GM12878 (cell line): ENCODE measurements around the gene SLC25A20. TPM values are rescaled to one million over a fixed set of nuclear protein-coding genes. Genes with fewer than 3 reads are reported as not detected.

Source experiments
- CHD4 ChIP-seq: fragments of 200-600 bp; sonication (generic); IDR thresholded peaks from 2 replicates; pipeline ENCODE4 v1.6.1; 2016; ENCODE audit warnings: mild to moderate bottlenecking
- ESRRA ChIP-seq: IDR thresholded peaks from 2 replicates; pipeline ENCODE4 v1.6.1; 2012; ENCODE audit warnings: mild to moderate bottlenecking, low read length, improper control_type of control experiment
- GABPA ChIP-seq: IDR thresholded peaks from 2 replicates; pipeline ENCODE4 v1.6.1; 2014; ENCODE audit warnings: antibody characterized with exemption, low read depth, mild to moderate bottlenecking, inconsistent platforms
- HCFC1 ChIP-seq: fragments of 150-350 bp; IDR thresholded peaks from 2 replicates; pipeline ENCODE4 v1.6.1; 2014; ENCODE audit warnings: low read length
- HDAC6 ChIP-seq: fragments of 200-600 bp; sonication (generic); IDR thresholded peaks from one replicate; pipeline ENCODE4 v1.8.0; 2017; ENCODE audit warnings: antibody characterized with exemption; ENCODE audit not compliant: unreplicated experiment
- HDGF ChIP-seq: fragments of 450-650 bp; IDR thresholded peaks from 2 replicates; pipeline ENCODE4 v1.6.1; 2016; ENCODE audit warnings: antibody characterized with exemption
- IRF4 ChIP-seq: IDR thresholded peaks from 2 replicates; pipeline ENCODE4 v1.6.1; 2011; ENCODE audit warnings: low read depth, low read length
- KAT2A ChIP-seq: conservative IDR thresholded peaks from 2 replicates; pipeline ENCODE4 v1.6.1; 2011; ENCODE audit warnings: low read depth, low read length; ENCODE audit not compliant: control insufficient read depth
- MEF2A ChIP-seq: IDR thresholded peaks from 2 replicates; pipeline ENCODE4 v1.6.1; 2011; ENCODE audit warnings: low read depth, mild to moderate bottlenecking, low read length, moderate library complexity; ENCODE audit not compliant: insufficient read depth
- NKRF ChIP-seq: fragments of 450-650 bp; conservative IDR thresholded peaks from 2 replicates; pipeline ENCODE4 v1.6.1; 2017; ENCODE audit warnings: mild to moderate bottlenecking, moderate library complexity
- NR2C1 ChIP-seq: fragments of 450-650 bp; IDR thresholded peaks from 2 replicates; pipeline ENCODE4 v1.6.1; 2017; ENCODE audit warnings: antibody characterized with exemption, mild to moderate bottlenecking, moderate library complexity
- POLR2AphosphoS5 ChIP-seq: IDR thresholded peaks from 2 replicates; pipeline ENCODE4 v1.6.1; 2011; ENCODE audit warnings: mild to moderate bottlenecking, low read length, inconsistent platforms
- RAD21 ChIP-seq: IDR thresholded peaks from 2 replicates; pipeline ENCODE4 v1.6.1; 2011; ENCODE audit warnings: mild to moderate bottlenecking, low read depth, low read length, moderate library complexity; ENCODE audit not compliant: insufficient read depth
- YY1 ChIP-seq: IDR thresholded peaks from 2 replicates; pipeline ENCODE4 v1.6.1; 2011; ENCODE audit warnings: low read depth, mild to moderate bottlenecking, low read length
- polyA plus RNA-seq, 11 experiments: library from polyadenylated mRNA; depleted of rRNA in 4 of 11; unstranded in 6 of 11; stranded (reverse) in 5 of 11; fragments of >200 nt; fragmentation: Nextera tagmentation in 4 of 11; fragmentation: Illumina TruSeq in 1 of 11; extraction: Ambion mirVana in 4 of 11; extraction: Trizol in 1 of 11; gene quantifications; 1 replicate in 1 of 11; 2 replicates in 10 of 11; pipeline versions ENCODE4 v1.2.1 to v1.2.3, GENCODE V29; 2011 to 2016; ENCODE audit warnings: inconsistent platforms in 2 of 11, missing spikeins in 2 of 11, low read depth in 1 of 11
- total RNA-seq, 4 experiments: library from RNA; depleted of rRNA in 3 of 4; stranded (reverse); fragments of >200 nt in 3 of 4; fragmentation: Illumina TruSeq in 1 of 4; extraction: Trizol in 1 of 4; gene quantifications; 2 replicates each; pipeline versions ENCODE4 v1.2.1 to v1.2.3, GENCODE V29; 2013 to 2021
- TF ChIP-seq, protein P1 (sequence below): fragments of 450-650 bp; IDR thresholded peaks from 2 replicates; pipeline ENCODE4 v1.6.1; 2017; ENCODE audit warnings: borderline replicate concordance
- TF ChIP-seq, protein P2 (sequence below): IDR thresholded peaks from 2 replicates; pipeline ENCODE4 v1.6.1; 2012; ENCODE audit warnings: mild to moderate bottlenecking, low read depth, low read length
- TF ChIP-seq, protein P3 (sequence below): fragments of 450-650 bp; formaldehyde crosslinking; IDR thresholded peaks from 2 replicates; pipeline ENCODE4 v1.5.0; 2022; ENCODE audit warnings: mild to moderate bottlenecking, missing genetic modification characterization

SLC25A20 gene
- total and polyA plus RNA-seq, 10 of the 15 experiments (the other 5 are each of a cell fraction or from before 2014, with no cell fraction given): 12.9 to 38.6 (median 22.1) TPM

- TF ChIP-seq, protein P1, sequence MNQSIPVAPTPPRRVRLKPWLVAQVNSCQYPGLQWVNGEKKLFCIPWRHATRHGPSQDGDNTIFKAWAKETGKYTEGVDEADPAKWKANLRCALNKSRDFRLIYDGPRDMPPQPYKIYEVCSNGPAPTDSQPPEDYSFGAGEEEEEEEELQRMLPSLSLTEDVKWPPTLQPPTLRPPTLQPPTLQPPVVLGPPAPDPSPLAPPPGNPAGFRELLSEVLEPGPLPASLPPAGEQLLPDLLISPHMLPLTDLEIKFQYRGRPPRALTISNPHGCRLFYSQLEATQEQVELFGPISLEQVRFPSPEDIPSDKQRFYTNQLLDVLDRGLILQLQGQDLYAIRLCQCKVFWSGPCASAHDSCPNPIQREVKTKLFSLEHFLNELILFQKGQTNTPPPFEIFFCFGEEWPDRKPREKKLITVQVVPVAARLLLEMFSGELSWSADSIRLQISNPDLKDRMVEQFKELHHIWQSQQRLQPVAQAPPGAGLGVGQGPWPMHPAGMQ: no peak
- no peak for TF ChIP-seq MEF2A
- peak; percentile 85 for TF ChIP-seq NR2C1
- TF ChIP-seq, protein P2, sequence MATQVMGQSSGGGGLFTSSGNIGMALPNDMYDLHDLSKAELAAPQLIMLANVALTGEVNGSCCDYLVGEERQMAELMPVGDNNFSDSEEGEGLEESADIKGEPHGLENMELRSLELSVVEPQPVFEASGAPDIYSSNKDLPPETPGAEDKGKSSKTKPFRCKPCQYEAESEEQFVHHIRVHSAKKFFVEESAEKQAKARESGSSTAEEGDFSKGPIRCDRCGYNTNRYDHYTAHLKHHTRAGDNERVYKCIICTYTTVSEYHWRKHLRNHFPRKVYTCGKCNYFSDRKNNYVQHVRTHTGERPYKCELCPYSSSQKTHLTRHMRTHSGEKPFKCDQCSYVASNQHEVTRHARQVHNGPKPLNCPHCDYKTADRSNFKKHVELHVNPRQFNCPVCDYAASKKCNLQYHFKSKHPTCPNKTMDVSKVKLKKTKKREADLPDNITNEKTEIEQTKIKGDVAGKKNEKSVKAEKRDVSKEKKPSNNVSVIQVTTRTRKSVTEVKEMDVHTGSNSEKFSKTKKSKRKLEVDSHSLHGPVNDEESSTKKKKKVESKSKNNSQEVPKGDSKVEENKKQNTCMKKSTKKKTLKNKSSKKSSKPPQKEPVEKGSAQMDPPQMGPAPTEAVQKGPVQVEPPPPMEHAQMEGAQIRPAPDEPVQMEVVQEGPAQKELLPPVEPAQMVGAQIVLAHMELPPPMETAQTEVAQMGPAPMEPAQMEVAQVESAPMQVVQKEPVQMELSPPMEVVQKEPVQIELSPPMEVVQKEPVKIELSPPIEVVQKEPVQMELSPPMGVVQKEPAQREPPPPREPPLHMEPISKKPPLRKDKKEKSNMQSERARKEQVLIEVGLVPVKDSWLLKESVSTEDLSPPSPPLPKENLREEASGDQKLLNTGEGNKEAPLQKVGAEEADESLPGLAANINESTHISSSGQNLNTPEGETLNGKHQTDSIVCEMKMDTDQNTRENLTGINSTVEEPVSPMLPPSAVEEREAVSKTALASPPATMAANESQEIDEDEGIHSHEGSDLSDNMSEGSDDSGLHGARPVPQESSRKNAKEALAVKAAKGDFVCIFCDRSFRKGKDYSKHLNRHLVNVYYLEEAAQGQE: no peak
- TF ChIP-seq HDAC6: no peak
- TF ChIP-seq HCFC1: no peak
- 0 out of 2 replicates have a peak, but pooled peaks have one; percentile 11 for TF ChIP-seq RAD21
- peak; percentile 90 for TF ChIP-seq NKRF
- TF ChIP-seq, protein P3, sequence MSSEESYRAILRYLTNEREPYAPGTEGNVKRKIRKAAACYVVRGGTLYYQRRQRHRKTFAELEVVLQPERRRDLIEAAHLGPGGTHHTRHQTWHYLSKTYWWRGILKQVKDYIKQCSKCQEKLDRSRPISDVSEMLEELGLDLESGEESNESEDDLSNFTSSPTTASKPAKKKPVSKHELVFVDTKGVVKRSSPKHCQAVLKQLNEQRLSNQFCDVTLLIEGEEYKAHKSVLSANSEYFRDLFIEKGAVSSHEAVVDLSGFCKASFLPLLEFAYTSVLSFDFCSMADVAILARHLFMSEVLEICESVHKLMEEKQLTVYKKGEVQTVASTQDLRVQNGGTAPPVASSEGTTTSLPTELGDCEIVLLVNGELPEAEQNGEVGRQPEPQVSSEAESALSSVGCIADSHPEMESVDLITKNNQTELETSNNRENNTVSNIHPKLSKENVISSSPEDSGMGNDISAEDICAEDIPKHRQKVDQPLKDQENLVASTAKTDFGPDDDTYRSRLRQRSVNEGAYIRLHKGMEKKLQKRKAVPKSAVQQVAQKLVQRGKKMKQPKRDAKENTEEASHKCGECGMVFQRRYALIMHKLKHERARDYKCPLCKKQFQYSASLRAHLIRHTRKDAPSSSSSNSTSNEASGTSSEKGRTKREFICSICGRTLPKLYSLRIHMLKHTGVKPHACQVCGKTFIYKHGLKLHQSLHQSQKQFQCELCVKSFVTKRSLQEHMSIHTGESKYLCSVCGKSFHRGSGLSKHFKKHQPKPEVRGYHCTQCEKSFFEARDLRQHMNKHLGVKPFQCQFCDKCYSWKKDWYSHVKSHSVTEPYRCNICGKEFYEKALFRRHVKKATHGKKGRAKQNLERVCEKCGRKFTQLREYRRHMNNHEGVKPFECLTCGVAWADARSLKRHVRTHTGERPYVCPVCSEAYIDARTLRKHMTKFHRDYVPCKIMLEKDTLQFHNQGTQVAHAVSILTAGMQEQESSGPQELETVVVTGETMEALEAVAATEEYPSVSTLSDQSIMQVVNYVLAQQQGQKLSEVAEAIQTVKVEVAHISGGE (CRISPR knock-in tag): no peak
- no peak for TF ChIP-seq ESRRA
- no peak for TF ChIP-seq KAT2A
- TF ChIP-seq CHD4: no peak
- TF ChIP-seq GABPA: peak; percentile 58; the same call in 1 of the 2 replicates
- TF ChIP-seq YY1: peak; percentile 53; the same call in 1 of the 2 replicates
- peak; percentile 44; the same call in 1 of the 2 replicates for TF ChIP-seq POLR2AphosphoS5
- TF ChIP-seq IRF4: no peak
- peak; percentile 83; the same call in 1 of the 2 replicates for TF ChIP-seq HDGF
These were observed at the start of gene SLC25A20 (continued) for GRCh38 chr3:48898383-48899234.
